C4-2B (cell line): ENCODE data around the gene CCDC15.

Experiments
- ZFX ChIP-seq: fragments of 450-650 bp; IDR thresholded peaks from 2 replicates; pipeline ENCODE4 v1.6.1; 2017
- TF ChIP-seq, protein P1 (sequence below): fragments of 450-650 bp; conservative IDR thresholded peaks from 2 replicates; pipeline ENCODE4 v1.5.1; 2017; ENCODE audit warnings: mild to moderate bottlenecking

DNA sequence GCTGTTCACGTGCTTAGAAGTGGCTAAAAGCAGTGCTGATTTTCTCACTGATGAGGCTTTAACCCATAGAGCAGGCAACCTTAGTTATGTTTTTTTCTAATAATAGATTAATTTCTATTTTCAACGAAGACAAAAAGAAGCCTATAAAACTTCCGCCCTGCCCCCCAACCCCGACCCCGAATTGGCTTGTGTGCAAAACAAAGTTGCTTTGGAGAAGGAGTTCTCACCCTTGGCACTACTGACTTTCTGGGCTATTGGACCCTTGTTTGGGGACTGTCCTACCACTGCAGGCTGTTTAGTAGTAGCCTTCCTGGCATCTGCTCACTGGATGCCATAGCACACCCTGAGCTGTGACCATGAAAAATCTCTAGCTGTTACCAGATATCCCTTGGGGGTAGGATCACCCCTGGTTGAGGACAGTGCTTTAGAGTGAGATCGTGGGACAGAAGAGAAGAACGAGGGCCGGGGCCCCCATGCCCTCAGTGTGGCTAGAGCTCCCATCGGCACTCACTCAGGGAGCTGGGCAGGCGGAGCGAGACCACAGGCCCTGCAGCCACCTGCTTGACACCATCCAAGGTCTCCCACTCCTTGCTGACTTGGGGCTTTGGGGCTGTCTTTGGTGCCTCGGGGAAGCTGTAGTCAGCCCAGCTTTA is 126.0 kb downstream of the CCDC15 start:
- TF ChIP-seq, protein P1, sequence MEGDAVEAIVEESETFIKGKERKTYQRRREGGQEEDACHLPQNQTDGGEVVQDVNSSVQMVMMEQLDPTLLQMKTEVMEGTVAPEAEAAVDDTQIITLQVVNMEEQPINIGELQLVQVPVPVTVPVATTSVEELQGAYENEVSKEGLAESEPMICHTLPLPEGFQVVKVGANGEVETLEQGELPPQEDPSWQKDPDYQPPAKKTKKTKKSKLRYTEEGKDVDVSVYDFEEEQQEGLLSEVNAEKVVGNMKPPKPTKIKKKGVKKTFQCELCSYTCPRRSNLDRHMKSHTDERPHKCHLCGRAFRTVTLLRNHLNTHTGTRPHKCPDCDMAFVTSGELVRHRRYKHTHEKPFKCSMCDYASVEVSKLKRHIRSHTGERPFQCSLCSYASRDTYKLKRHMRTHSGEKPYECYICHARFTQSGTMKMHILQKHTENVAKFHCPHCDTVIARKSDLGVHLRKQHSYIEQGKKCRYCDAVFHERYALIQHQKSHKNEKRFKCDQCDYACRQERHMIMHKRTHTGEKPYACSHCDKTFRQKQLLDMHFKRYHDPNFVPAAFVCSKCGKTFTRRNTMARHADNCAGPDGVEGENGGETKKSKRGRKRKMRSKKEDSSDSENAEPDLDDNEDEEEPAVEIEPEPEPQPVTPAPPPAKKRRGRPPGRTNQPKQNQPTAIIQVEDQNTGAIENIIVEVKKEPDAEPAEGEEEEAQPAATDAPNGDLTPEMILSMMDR = no peak
- TF ChIP-seq ZFX = no peak
